ENCODE measurements around the gene ZNF581. TPM values are rescaled to one million over a fixed set of nuclear protein-coding genes. Genes with fewer than 3 reads are reported as not detected.
A peak's percentile ranks its signal among the peaks of the same experiment; 100 is the strongest.

Gene ZNF581
- total RNA-seq, 3 donors from 2014 or later = 15.2 to 22.5 (median 20.1) TPM

GRCh38 chr19:55613396-55613795 is 30.1 kb upstream of the ZNF581 start:
- no peaks in the 10 kb centered on the region for H3K9me3 ChIP-seq
- H3K4me3 ChIP-seq = no peak overlapping the region
- DNase-seq = peak in 1 of 3 donors; percentile 47
- no peak for TF ChIP-seq CTCF (IDR thresholded peaks at IDR 0.05)
- intact Hi-C loops (cut with DNase I, micrococcal nuclease) = no loop called here
- no peak for ATAC-seq
- H3K4me1 ChIP-seq (ENCODE audit: low read depth) = no peaks in the 10 kb centered on the region
- H3K36me3 ChIP-seq (ENCODE audit: low read depth) = peaks cover 3% of the 10 kb centered on the region

GRCh38 chr19:55613930-55614710 is 29.3 kb upstream of the ZNF581 start:
- DNase-seq = peak in 1 of 3 donors; percentile 39
- Histone ChIP-seq H3K4me3 (no peak overlapping the region), H3K4me1 (ENCODE audit: low read depth) (no peaks in the 10 kb centered on the region), H3K9me3 (no peaks in the 10 kb centered on the region), H3K36me3 (ENCODE audit: low read depth) (peaks cover 3% of the 10 kb centered on the region)
- no peak for ATAC-seq
- TF ChIP-seq CTCF (IDR thresholded peaks at IDR 0.05) = no peak
- intact Hi-C loops (cut with DNase I, micrococcal nuclease) = no loop called here

- DNase-seq (no peak), ATAC-seq (no peak)
- H3K4me1 ChIP-seq (ENCODE audit: low read depth) = no peaks in the 10 kb centered on the region
- H3K4me3 ChIP-seq = no peak overlapping the region
- H3K36me3 ChIP-seq (ENCODE audit: low read depth) = peaks cover 3% of the 10 kb centered on the region
- intact Hi-C loops (cut with DNase I, micrococcal nuclease) = no loop called here
- TF ChIP-seq CTCF (IDR thresholded peaks at IDR 0.05) = no peak
- H3K9me3 ChIP-seq = no peaks in the 10 kb centered on the region
Observed at GRCh38 chr19:55614711-55615542, 28.5 kb upstream of the ZNF581 start.

- no peak for DNase-seq
- TF ChIP-seq CTCF (IDR thresholded peaks at IDR 0.05) = no peak
- no peak for ATAC-seq
- H3K4me3 ChIP-seq = no peak overlapping the region
- H3K4me1 ChIP-seq (ENCODE audit: low read depth) = no peaks in the 10 kb centered on the region
- no peaks in the 10 kb centered on the region for H3K9me3 ChIP-seq
- H3K36me3 ChIP-seq (ENCODE audit: low read depth) = peaks cover 3% of the 10 kb centered on the region
- intact Hi-C loops (cut with DNase I, micrococcal nuclease) = no loop called here
Observed at GRCh38 chr19:55615543-55616394, 27.7 kb upstream of the ZNF581 start.

- Histone ChIP-seq H3K4me3 (no peak overlapping the region), H3K4me1 (ENCODE audit: low read depth) (no peaks in the 10 kb centered on the region), H3K36me3 (ENCODE audit: low read depth) (peaks cover 3% of the 10 kb centered on the region), H3K9me3 (no peaks in the 10 kb centered on the region)
- intact Hi-C loops (cut with DNase I, micrococcal nuclease) = no loop called here
- ATAC-seq = no peak
- no peak for TF ChIP-seq CTCF (IDR thresholded peaks at IDR 0.05)
- DNase-seq = no peak
Observed at GRCh38 chr19:55616395-55616875, 27.0 kb upstream of the ZNF581 start.
